Measurements from ENCODE around the gene ASCC1.
"Not testable (repeated sequence)": the region's sequence is repeated elsewhere in the genome, so short reads cannot be mapped to it uniquely, and the experiment has no call there.

Gene ASCC1

DNA sequence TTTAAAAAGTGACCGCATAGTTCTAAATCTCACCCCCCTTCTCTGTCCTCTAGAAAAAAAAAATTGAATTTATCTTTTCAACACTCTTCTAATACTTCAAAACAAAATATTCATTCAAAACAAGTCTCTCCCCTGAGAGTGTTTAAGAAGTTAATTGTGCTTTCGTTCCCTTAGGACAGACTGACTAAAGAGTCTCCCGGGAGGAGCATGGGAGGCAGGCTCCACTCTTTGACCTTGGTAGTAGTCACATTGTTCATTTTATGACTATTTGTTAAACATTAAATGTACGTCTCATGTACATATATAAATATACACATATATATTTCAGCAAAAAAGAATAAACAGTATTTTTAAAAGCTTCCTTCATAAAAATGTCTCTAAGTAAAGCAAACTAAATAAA, 92.5 kb downstream of the ASCC1 start:
- no peak for DNase-seq

DNA sequence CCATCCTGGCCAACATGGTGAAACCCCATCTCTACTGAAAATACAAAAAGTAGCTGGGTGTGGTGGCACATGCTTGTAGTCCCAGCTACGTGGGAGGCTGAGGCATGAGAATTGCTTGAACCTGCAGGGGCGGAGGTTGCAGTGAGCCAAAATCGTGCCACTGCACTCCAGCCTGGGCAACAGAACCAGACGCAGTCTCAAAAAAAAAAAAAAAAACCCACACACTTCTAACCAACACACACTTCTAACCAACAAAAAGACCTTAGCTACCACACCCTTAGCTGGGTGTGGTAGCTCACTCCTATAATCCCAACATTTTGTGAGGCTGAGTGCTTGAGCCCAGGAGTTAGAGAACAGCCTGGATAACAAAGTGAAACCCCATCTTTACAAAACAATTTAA, 93.9 kb downstream of the ASCC1 start:
- no peak for DNase-seq

DNA sequence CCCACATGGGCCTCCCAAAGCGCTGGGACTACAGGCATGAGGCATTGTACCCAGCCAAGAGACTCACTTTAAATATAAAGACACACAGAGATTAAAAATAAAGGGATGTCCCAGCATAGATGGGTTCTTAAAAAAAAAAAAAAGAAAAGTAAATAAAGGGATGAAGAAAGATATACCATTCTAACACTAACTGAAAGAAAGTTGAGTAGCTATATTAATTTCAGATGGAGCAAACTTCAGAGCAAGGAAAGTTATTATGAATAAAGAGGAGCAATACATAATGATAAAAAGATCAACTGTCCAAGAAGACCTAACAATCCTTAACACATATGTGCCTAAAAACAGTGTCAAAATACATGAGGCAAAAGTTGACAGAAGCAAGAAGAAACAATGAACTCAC, 94.7 kb downstream of the ASCC1 start:
- no peak for DNase-seq

DNA sequence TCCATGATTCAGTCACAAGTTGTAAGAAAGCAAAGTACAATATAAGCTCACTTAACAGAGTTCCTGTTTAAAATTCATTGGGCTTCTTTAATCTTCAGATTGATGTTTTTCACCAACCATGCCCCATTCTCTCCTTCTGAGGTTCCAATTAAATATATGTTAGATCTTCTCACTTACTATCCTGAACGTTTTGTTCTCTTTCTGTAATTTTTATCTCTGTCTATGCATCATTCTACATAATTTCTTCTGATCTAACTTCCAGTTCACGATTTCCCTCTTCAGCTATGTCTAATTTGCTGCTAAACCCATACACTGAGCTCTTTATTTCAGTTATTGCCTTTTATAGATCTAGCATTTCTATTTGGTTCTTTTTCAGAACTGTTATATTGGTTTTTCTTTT, 99.7 kb downstream of the ASCC1 start:
- no peak for DNase-seq

DNA sequence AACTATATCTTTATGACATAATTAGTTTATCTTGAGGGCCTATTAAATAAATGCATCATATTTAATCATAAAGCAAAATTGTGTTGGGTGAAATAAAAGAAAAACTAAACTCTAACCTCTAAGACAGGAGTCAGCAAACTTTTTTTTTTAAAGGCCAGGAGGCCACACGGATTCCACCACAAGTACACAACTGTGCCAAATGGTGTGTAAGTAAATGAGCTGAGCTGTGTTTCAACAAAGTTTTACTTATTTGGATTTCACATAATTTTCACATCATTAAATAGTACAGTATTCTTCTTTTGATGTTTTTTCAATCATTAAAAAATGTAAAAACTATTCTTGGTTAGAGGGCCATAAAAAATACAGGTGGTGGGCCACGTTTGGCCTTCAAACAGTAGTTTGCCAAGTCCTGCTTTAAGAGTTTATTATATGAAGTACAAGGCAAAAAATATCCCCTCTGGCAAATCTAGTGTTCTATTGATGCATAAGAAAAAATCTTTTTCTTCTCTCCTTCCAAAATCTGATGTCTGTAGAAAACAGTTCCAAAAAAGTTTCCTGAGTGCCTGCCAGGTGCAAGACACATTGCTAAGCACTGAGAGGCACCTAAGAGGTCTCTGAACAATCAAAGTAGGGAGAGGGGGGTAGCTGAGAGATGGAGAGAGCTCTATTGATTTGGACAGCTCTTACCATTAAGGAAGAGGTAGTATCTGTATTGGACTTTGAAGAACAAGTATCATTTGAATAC, 101.2 kb downstream of the ASCC1 start:
- no peak for DNase-seq

DNA sequence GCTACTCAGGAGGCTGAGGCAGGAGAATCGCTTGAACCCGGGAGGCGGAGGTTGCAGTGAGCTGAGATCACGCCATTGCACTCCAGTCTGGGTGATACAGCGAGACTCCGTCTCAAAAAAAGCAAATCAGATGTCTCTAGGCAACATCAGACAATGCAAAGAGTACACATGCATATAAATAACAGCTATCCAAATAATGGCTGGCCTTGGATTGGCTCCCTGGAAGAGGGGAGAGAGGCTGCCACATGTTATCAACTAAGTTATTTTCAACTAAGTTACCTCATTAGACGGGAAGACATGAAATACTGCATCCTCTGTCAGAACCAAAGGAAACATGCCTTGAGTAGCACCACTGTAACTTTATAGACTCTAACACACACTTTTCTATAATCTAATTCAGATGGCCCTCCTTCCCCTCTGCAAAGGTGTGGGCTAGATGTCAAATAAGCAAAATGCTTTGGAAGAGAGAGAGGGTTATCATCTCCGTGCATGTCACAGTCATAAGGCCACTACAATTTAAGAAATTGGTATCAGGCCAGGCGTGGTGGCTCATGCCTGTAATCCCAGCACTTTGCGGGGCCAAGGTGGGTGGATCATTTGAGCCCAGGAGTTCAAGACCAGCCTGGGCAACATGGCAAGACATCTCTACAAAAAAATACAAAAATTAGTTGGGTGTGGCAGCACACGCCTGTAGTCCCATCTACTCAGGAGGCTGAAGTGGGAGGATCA, 105.2 kb downstream of the ASCC1 start:
- DNase-seq, result no peak

DNA sequence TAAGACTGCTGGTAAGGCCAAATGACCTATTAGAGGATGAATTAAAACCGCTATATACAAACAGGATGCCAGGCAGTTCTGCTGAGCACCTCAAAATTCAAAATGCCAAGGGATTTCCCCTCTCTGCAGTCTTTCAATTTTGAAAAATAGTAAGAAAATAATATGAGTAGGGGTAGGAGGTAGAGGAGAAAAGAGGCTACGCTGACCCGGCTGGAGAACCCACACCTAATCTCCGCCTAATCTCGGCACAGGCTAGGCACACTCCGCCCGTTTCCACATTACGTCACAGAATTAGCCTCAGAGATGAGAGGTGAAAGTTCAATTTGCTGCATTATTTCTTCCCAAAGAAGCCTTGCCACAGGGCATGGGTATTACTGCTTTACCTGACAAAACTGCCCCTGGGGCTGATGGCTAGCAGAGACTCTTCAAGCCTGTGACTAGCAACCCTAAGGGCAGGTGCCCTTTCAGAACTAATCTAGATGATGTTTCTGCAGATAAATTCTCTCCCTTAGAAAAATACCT, 106.4 kb downstream of the ASCC1 start:
- DNase-seq, result no peak

DNA sequence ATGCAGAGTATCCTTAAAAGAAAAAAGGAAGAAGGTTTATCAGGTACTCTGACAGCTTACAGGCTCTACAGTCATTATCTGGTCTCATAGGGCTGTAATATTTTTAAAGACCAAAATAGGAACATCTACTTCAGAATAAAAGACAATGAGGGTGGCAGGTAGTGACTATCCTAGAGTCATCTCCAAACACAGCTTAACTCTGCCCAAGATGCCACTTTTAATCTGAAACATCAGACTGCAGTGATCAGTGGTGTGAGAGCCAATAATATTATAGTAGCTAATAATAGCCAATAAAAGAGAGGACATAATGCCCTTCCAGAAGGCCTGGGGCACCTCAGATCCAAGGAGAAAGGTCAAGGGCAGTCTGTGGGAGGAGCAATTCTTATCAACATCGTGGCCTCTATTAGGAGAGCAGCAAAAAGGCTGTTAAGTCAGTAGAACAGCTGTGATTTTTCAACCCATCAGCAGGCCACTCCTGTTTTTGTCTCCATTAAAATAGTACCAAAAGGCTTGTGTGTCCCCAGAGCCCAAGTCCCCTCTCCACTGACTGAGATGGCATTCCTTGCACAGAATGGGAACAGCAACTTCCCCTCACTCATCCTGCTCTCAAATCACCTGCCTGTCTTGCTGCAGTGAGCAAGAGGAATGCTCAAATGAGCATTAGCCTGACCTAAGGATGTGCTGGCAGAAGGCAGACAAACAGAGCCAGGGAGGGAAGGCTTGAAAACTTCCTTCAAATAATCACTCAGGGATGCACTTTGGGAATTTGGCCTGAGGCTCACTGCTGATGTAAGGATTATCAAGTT, 107.0 kb downstream of the ASCC1 start:
- no peak for DNase-seq

DNA sequence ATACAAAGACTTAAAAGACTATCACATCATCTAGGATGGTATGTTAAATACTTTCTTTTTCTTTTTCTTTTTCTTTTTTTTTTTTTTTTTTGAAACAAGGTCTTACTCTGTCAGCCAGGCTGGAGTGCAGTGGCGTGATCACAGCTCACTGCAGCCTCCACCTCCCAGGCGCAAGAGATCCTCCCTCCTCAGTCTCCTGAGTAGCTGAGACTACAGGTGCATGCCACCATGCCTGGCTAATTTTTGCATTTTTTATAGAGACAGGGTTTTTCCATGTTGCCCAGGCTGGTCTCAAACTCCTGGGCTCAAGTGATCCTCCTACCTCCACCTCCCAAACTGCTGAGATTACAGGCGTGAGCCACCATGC, 108.1 kb downstream of the ASCC1 start:
- DNase-seq, result not testable (repeated sequence)

DNA sequence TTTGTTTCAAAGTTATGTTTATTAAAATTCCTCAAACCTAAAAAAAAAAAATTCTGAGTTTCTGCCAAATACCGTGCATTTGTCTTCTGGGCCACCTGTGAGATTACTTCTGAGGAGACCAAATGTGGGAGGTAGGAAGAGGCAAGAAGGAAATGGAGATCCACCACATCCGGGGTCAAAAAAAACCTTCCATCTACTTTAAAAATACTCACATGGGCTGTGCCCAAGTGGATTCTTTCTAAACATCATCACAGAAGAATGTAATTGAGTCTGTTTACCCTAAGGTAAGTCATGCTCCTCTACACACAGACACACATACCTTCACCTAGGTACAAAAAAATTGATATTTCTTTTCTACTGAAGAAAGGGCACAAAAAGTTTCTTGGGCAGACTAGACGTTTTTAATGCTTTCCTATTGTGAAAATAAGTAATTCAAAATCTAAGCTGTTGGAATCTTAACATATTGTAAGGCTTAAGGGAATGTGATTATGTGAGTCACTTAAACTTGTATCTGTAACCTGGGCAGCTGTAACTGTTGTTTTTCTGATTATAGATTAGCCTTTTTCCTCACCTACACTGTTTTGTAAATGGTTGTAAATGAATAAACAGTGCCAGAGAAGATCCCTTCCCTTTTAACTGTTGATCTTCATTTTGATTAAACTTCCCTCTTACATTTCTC, 108.6 kb downstream of the ASCC1 start:
- no peak for DNase-seq

DNA sequence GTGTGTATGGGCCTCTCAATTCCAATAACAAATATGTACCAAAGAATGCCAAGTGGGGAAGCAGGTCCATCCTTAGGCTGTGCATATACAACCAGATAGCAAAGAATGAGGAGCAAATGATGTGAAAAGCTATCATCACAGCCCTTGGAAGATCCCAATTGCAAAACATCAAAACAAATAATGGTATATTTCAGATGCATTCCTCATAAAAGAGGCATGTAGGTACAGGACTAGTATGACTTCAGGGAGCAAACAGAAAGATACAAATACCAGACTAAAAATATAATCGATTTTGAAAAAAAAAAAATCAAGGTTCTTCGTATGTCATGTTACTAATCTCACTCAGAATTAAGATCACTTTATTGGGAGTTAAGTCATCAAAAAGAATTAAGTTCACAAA, 109.2 kb downstream of the ASCC1 start:
- DNase-seq, result no peak

DNA sequence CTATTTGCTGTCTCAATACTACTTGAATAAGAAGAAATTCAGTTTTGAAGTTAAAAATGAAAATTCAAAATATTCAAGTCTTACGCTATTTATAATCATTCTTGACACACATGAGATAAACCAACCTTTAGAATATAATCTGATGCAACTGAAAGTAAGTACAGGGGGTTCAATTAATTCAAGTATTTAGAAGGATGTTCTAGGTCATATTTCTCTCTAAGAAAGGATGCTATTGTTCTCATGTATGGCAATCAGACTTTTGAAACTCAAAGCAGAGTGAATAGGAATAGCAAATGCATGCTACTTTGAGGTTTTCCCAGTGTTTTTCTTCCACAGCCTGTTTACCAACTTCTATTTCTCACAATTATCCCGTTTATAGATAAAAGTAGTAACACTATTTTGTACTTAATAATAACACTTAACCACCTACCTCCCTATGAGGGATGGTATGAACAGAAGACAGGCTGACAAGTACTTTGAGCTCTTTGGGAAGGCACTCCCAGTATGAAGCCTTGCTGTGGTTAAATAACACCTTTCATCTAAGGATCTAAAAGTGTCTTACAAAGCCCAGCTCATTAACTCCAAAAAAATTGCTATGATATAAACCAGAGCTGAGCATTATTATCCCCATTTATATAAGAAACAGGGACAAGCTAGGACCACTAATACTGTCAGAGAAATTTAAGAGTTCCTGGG, 109.8 kb downstream of the ASCC1 start:
- no peak for DNase-seq

DNA sequence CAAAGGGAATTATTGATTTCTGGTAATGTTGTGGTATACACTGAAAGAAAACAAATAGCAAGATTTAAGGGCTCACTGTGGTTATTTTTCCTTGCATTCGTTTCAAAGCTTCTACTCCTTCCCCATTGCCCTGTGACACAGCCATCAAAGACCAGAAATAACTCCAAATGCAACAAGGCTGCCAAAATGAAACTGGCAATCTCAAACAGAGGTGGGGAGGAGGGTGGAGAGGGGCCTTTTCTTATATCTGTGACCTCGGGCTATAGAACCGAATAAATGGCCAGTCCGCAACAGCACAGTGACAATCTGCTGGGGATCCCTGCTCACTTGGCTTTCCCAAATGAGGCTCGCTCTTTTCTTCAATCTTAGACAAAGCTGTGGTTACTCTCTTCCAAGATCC, 110.4 kb downstream of the ASCC1 start:
- no peak for DNase-seq

DNA sequence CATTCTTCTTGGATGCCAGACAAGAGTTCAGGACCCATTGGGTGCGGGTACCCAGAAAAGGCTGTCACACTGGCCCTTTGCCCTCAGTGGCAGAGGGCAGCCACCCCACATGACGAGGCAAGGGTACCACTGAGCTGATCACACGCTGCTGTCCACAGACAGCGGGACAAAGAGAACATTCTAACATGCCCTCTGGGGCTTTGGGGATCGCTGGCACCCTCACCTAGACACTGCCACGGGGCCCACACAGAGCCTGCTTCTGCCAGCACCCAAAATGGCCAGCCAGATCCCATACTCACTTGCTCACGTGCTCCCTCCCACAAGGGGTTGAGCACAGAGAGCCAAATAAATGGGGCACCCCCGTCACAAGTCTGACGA, 111.0 kb downstream of the ASCC1 start:
- DNase-seq, result no peak

DNA sequence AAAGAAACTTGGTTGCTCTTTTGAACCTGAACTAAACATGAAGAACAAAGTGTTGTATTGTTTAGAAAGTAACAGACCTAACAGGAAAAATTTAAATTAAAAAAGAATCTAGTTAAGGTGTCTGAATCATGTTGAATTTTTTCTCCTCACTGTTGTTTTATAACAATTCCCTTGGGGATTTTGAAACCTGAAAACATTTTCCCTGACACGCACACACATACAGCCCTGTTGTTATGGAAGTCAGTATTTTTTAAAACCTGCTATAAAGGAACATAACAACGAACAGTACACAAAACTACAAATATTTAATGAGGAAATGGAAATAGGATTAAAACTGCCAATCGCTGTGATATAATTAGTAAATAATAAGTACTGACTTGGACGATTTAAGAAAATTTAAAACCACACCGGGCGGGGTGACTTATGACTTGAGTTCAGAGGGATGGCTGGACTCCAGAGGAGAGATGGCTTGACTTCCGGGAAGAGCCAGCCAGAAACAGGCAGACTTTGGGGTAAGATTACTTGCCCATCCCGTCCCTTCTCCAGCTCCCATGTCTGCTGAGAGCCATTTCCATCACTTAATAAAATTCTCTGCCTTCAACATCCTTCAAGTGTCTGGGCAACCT, 111.5 kb downstream of the ASCC1 start:
- no peak for DNase-seq

DNA sequence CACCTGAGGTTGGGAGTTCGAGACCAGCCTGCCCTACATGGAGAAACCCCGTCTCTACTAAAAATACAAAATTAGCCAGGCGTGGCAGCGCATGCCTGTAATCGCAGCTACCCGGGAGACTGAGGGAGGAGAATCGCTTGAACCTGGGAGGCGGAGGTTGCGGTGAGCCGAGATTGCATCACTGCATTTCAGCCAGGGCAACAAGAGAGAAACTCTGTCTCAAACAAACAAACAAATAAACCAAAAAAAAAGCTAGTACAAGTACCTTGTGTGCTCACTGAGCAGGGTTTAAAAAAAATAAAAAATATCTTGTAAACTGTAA, 116.5 kb downstream of the ASCC1 start:
- DNase-seq, result no peak

DNA sequence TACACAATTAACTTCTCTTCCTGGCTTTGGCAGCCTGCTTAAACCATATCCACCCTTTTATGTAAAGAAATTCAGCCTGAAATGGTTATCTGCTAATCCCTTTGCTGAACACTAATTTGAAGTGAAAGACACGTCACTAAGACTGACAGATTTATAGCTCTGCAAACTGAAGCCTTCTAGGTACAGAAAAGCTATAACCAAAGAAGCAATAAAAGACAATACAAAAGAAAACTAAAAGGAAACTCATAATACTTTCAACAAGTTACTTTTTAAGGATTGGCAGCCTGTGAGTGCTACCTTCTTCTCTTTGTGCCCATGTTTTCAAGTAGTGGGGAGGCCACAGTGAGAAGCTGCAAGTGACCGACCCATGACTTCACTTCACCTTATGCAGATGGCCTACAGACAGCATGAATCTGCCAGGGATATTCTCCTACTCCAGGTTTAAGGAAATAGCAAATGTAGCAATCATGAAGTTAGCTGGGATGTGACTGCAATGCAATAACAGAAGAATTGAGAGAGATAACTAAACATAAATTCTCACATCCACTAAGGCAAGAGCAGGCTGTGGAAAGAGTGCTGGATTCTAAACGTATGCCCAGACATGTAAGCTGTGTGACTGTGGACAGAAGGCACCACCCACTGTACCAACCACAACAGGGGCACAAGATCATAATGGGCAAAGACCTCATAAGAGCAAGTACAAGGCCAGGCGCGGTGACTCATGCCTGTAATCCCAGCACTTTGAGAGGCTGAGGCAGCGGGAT, 117.1 kb downstream of the ASCC1 start:
- no peak for DNase-seq

DNA sequence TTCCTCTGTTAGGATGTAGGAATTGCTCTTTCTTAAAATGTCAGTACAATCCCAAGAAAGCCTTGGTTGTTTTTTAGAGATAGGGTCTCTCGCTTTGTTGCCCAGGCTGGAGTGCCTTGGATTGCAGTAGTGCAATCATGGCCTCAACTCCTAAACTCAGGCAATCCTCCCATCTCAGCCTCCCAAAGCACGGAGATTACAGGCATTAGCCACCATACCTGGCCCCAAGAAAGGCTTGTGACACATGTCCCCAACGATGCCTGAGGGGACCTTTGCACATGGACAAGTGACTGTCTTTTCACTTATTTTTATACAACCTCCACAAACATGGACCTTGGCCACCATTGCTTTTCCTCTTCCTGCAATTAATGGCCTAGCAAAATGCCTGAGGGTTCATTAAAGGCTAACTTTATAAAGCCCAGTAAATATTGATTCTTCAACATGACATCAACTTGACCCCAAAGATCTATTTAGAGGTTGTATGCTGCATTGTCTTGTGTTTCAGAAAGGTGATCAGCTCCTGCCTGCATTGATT, 117.7 kb downstream of the ASCC1 start:
- no peak for DNase-seq

DNA sequence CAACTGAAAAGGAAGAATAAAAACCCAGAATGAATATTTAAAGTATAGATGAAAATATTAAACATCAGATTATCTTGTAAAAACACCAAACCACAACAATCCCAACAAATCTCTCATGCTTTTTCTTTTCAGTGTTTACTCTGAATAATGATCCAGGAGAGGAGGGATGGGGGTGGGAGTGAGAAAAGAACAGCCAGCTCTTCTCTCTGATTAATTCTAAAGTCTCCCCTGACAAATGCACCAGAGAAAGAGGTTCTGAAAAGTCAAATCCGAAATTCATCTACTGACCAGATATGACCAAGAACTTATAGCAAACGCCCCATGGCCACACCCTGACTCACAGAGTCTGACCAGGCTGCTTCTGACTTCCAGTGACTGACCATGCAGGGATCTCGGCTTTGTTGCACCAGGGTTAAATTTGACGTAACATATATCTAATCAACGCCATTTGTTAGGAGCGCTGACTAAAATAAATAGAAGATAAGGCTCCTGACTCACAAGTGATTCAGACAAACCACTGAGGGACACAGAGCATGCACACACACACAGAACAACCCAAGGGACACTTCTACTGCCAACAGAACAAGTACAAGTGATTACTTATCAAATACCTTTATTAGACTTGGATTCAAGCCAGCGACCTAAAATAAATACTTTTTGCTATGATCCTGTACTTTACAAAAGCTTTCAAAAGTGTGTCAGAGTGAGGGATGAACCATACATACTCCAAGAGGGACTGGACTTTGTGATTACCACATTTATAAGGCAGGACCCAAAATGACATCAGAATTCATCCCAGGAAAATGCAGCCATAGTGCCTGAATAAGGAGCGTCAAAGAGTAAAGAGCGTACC, 118.4 kb downstream of the ASCC1 start:
- DNase-seq, result no peak

Data from activated CD4-positive, CD25-positive, alpha-beta regulatory T cell (primary cell).